NB4 (cell line): Measurements from ENCODE around the gene CAMK2B.

Experiments
- DNase-seq: peaks from one replicate; pipeline ENCODE4 v3.0.0; 2010; ENCODE audit warnings: low read depth
- H3K4me3 ChIP-seq: one replicate; pipeline ENCODE4 v1.5.1; 2011; ENCODE audit warnings: mild to moderate bottlenecking, low read depth, low read length, moderate library complexity
- CTCF ChIP-seq: IDR thresholded peaks from one replicate; pipeline ENCODE4 v1.5.1; 2012; ENCODE audit warnings: low read depth, low read length
- MAX ChIP-seq: IDR thresholded peaks from 2 replicates; pipeline ENCODE4 v1.6.1; 2011; ENCODE audit warnings: low read depth, low read length
- MYC ChIP-seq: IDR thresholded peaks from 2 replicates; pipeline ENCODE4 v1.6.1; 2011; ENCODE audit warnings: low read depth, low read length
- POLR2A ChIP-seq: IDR thresholded peaks from 2 replicates; pipeline ENCODE4 v1.6.1; 2011; ENCODE audit warnings: mild to moderate bottlenecking; ENCODE audit not compliant: insufficient read length; ENCODE audit errors: extremely low read depth

Gene CAMK2B

DNA sequence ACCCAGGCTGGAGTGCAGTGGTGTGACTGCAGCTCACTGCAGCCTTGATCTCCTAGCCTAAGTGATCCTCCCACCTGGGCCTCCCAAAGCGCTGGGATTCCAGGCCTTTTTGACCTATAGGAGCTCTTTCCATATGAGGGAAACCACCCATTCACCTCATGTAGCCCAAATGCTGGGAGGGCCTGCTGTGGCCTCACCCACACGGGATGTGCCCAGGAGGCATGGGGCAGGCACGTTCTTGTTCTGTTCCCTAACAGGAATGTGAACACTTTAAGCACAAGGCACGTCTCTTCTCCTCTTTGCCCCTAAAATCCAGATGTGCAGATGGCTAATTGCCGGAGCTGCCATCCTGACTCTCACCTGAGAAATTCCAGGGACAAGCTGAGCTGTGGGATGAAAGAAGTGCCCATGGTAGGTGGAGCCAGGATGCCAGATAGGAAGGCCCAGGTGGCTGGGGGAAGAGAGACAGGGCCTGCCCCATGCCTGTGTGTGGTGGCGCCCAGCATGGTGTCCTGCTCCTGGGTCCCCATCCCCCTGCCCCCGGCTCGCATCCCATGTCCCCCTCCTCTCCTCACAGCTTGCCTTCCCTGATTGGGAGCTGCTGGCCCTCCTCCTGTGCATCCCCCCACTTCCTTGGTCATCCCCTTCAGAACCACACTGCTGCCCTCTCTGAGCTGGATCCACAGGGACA, 17.3 kb downstream of the CAMK2B start:
- no peak overlapping the region for H3K4me3 ChIP-seq
- TF ChIP-seq POLR2A (no peak), CTCF (no peak), MAX (no peak), MYC (no peak)
- no peak for DNase-seq

DNA sequence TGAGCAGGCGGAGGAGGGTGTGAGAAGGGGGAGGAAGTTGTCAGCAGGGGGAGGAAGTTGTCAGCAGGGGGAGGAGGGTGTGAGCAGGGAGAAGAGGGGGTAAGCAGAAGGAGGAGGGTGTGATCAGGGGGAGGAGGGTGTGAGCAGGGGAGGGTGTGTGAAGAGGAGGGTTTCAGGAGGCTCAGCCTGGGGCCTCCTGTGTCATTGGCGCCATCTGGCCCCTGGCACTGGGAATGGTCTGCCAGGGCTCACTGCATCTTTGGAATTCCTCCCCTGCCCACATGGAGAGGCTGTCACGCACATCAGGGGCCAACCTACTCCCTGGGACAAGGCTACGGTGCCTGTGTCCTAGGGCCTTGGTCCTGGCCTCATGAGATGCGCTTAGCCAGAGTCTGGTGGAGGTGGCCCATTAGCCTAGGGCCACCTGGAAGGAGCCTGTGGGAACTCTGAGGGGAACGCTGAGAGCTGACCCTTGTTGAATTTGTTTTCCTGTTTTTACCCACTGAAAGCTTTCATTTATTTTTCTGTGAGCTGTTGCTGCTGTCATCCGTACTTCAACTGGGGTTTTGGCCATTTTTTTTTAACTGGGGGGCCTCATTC, 18.0 kb downstream of the CAMK2B start:
- H3K4me3 ChIP-seq: no peak overlapping the region
- DNase-seq: peak; percentile 66
- no peak for TF ChIP-seq POLR2A
- no peak for TF ChIP-seq MAX
- TF ChIP-seq MYC: peak; percentile 25; the same call in 1 of the 2 replicates
- peak; percentile 44 for TF ChIP-seq CTCF

DNA sequence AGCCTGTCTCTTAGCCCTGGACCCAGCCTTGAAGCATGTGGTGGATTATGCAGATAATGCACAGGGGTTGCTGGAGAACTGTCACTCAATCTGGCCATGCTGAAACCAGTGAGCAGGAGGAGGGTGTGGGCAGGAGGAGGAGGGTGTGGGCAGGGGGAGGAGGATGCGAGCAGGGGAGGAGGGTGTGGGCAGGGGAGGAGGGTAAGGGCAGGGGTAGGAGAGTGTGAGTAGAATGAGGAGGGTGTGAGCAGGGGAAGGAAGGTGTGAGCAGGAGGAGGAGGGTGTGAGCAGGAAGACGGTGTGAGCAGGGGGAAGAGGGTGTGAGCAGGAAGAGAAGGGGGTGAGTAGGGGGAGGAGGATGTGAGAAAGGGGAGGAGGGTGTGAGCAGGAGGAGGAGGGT, 18.8 kb downstream of the CAMK2B start:
- H3K4me3 ChIP-seq: no peak overlapping the region
- no peak for DNase-seq
- no peak for TF ChIP-seq POLR2A
- no peak for TF ChIP-seq CTCF
- no peak for TF ChIP-seq MAX

DNA sequence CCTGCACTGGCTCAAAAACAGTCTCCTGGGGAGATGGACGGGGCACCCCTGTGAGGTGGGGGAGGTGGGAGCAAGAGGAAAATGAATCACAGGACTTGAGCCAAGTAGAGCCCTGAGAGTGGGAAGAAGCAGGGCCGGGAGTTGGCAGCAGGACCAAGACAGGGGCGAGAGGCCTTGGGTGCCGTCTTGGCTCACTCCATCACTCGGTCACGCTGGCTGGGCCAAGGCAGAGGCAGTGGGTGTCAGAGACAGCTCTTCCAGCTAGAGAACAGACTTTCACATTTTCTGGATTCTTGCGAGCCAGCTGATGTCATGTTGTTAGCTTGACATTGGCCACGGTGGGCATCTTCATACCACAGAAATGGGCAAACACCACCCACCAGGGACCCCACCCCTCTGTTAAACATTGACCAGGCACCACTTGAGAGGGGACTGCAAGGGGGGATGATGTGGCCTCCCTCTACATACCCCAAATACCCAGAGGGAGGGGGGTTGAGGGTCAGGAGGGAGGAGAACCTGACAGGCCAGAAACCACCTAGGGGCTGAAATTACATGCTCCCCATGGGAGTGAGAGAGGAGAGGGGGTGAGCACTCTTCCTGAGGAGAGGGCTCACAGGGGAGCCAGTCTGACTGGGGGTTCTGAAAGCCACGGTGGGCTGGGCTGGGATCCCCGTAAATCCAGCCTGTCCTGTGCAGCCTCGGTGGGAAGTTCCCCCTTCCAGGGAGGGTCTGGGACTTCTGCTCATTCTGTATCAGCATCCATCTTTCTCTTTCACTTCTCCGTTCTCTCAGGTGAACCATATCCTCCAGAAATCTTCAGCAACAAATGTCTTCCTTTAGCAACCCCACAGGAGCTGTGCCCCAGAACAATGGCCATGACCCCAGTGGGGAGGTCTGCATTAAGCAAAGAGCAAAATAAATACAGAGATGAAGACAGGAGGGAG, 19.6 kb downstream of the CAMK2B start:
- DNase-seq: peak; percentile 1
- no peak overlapping the region for H3K4me3 ChIP-seq
- TF ChIP-seq CTCF: no peak
- no peak for TF ChIP-seq MAX
- TF ChIP-seq MYC: no peak
- no peak for TF ChIP-seq POLR2A

GRCh38 chr7:44294325-44295069, 30.9 kb downstream of the CAMK2B start:
- TF ChIP-seq MAX (no peak), CTCF (no peak), MYC (no peak), POLR2A (no peak)
- no peak for DNase-seq
- no peak overlapping the region for H3K4me3 ChIP-seq
